Stimulated activated CD8-positive, alpha-beta memory T cell treated with anti-CD3 and anti-CD28 coated beads, Interleukin-15, amount 100 ng/mL, for 48 hours (primary cell): ENCODE data around the gene FREM1.

Source experiments
- DNase-seq, 2 donors: peaks; one replicate each; pipeline ENCODE4 v3.0.0-alpha.2; 2020; ENCODE audit warnings: low read depth in 2 of 2

Gene FREM1

GRCh38 chr9:14705079-14705478 lies 205.1 kb downstream of the FREM1 start:
- no peak for DNase-seq

- DNase-seq, result no peak
These were observed 205.9 kb downstream of the FREM1 start for GRCh38 chr9:14704281-14704680.

- no peak for DNase-seq
These were observed 208.0 kb downstream of the FREM1 start for GRCh38 chr9:14702200-14702720.

GRCh38 chr9:14693251-14693861 lies 216.9 kb downstream of the FREM1 start, which contains the start of gene ZDHHC21:
Gene ZDHHC21, minus strand, starts transcription at chr9:14693432. Its CDS starts 19,092 bp downstream, at chr9:14674340.
- peak; percentile 49 to 53 for DNase-seq

GRCh38 chr9:14692470-14693250 lies 217.6 kb downstream of the FREM1 start:
- no peak for DNase-seq

- DNase-seq, result no peak
These were observed 219.1 kb downstream of the FREM1 start for GRCh38 chr9:14690948-14691730.

GRCh38 chr9:14687042-14687719 lies 223.0 kb downstream of the FREM1 start:
- no peak for DNase-seq

- DNase-seq, result no peak
These were observed 224.1 kb downstream of the FREM1 start for GRCh38 chr9:14686168-14686567.
